Omental fat pad (tissue), 4 donors: Measurements from ENCODE around the gene SEMA6A. TPM values are rescaled to one million over a fixed set of nuclear protein-coding genes. Genes with fewer than 3 reads are reported as not detected.

Source experiments
- ATAC-seq: fragments of 150-250 bp; one replicate; pipeline ENCODE4 v1.9.1; 2016; ENCODE audit warnings: mild to moderate bottlenecking, moderate library complexity; ENCODE audit not compliant: low FRiP score
- DNase-seq: peaks from one replicate; pipeline ENCODE4 v3.0.0-alpha.2; 2019; ENCODE audit warnings: low spot score
- total RNA-seq, 4 donors: library from RNA; depleted of rRNA; stranded (reverse); fragments of >200 nt; gene quantifications; one replicate each; pipeline ENCODE4 v1.1.0, GENCODE V29; 2016
- TF ChIP-seq, protein P1 (sequence below), 3 donors: fragments of 450-650 bp; IDR thresholded peaks; one replicate each; pipeline ENCODE4 v1.5.1; 2016 to 2017; ENCODE audit warnings: antibody characterized with exemption in 3 of 3, mild to moderate bottlenecking in 3 of 3, moderate library complexity in 2 of 3

Gene SEMA6A
- total RNA-seq, 4 donors from 2014 or later: 21.3 to 70.3 (median 40.9) TPM

DNA sequence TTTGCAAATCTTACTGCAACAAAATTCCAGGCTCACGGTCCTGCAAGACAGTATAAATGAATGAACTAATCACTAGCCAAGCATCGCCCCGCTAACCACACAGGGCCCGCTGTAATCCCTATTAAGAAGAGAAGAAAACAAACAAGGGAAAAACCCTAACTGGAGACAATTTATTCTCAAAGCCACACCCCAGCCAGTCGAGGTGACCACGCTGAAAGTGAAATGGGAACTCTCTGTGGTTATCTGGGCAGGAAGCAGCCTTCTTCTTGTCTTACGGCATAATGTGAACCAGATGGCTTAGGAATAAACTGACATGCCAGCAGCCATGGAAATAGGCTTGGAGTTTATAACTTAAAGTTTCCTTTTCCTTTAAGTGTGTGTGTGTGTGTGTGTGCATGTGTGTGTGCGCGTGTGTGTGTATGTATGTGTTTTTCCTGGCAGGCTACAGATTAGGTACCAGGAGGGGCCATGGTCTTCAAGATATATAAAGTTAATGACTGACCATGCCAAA, 120.2 kb downstream of the SEMA6A start:
- ATAC-seq (no peak), DNase-seq (no peak)

DNA sequence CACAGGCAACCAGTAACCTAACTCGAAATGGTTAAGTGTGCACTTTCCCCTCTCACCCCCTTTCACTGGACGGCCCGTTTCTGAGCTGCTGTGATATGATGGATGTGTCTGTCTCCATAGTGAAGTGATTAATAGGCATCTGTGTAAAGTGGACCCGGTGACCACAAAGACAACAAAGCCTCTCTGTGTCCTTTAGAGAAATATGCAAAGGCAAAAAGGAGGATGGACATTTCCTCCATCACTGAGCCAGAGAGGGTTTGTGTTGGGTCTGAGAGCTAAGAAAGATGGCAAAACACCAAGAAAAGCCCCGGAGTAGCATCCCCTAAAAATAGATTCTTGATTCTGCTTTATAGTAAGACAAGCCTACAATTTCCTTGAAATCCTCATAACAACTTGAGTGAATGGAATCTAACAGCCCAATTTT, 120.6 kb downstream of the SEMA6A start:
- DNase-seq (no peak), ATAC-seq (no peak)
- TF ChIP-seq, protein P1, sequence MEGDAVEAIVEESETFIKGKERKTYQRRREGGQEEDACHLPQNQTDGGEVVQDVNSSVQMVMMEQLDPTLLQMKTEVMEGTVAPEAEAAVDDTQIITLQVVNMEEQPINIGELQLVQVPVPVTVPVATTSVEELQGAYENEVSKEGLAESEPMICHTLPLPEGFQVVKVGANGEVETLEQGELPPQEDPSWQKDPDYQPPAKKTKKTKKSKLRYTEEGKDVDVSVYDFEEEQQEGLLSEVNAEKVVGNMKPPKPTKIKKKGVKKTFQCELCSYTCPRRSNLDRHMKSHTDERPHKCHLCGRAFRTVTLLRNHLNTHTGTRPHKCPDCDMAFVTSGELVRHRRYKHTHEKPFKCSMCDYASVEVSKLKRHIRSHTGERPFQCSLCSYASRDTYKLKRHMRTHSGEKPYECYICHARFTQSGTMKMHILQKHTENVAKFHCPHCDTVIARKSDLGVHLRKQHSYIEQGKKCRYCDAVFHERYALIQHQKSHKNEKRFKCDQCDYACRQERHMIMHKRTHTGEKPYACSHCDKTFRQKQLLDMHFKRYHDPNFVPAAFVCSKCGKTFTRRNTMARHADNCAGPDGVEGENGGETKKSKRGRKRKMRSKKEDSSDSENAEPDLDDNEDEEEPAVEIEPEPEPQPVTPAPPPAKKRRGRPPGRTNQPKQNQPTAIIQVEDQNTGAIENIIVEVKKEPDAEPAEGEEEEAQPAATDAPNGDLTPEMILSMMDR (IDR thresholded peaks at IDR 0.05): no peak

More for the DNA sequence above, 120.2 kb downstream of the SEMA6A start:
- TF ChIP-seq, protein P1 (IDR thresholded peaks at IDR 0.05): no peak

DNA sequence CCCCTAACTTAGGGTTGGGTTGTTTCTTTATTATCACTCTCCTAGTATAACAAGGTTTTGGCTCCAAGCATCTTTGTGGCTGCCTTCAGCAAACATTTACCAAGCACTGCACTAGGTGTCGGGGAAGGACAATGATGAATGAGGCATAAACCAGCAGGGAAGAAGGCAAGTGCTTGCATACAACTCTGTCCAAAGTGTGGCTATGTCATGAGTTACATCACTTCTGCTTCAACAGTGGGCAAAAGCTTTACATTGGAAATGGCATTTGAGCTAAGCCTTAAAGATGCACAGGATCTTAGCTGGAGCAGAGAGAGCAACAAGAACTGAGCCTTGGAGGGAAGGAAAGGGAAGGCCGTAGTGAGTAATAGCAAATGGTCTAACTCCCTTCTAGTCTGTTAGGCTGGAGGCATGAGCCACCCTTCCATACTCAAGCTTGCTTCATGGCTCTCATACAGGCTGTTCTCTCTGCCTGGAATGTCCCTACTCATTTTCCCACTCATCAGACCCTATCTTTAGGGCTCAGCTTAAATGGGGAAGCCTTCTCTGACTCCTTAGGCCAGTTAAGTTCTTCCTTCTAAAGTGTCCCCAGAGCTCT, 121.8 kb downstream of the SEMA6A start:
- no peak for DNase-seq
- TF ChIP-seq, protein P1 (IDR thresholded peaks at IDR 0.05): no peak
- ATAC-seq: no peak

DNA sequence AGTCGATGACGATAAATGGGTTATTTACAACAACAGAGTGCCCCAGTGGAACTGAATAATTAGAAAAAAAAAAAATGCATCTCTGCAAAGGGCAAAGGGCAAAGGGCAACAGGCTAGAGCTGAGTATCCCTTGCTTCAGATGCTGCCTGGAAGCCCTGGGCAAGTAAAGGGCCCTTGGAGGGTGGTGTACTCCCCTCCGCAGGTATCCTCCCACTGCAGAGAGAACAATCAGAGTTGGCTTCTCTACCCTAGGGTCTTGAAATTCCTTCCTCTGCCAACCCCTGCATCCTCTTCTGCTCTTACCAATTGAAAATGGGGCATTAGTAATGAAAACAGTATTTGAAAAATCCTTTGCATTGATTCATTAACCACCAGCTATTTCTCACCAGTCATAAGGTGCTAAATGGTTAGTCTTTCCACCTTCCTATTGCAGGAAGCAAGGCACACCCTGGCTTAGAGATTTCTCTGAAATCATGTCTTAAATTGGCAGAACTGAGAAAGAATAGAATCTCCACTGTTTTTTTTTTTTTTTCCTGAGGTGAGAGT, 122.6 kb downstream of the SEMA6A start:
- DNase-seq: no peak
- no peak for ATAC-seq
- TF ChIP-seq, protein P1 (IDR thresholded peaks at IDR 0.05): no peak

DNA sequence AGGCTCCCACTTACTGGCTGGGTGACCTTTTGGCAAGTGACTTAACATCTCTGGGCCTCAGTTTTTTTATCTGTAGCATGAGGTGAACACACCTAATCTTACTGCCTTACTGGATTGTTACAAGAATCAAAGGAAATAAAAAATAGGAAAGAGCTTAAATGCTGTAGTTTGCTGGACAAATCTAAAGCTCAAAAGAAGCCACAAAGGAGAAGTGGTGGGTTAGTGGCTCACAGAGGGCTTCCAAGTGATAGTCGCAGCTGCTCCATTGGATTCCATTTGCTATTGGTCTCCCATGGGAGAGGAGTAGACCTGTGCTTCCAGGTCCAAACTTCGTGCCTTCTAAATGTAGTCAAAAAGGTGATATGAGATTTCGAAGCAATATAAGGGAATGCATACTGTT, 123.6 kb downstream of the SEMA6A start:
- ATAC-seq: no peak

DNA sequence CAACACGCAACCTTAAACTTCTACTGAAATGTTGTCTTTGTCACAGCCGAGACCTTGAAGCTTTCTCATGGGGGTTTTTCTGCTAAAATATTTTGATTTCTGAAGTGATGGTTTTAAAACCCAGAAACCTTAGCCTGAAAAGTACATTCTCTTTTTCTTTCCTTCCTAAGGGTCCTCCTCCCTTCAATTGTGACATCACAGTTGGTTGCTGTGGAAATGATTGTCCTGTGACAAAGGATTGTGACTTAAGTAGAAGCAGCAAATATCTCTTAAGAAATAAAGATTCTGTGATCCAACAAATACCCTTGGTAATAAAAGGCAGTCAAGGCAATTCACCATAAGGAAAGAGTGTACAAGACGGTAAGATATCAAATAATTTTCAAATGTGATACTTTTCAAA, 125.2 kb downstream of the SEMA6A start:
- TF ChIP-seq, protein P1 (IDR thresholded peaks at IDR 0.05): no peak
- ATAC-seq: no peak

More for the DNA sequence above, 123.6 kb downstream of the SEMA6A start:
- DNase-seq: no peak
- TF ChIP-seq, protein P1 (IDR thresholded peaks at IDR 0.05): no peak

More for the DNA sequence above, 125.2 kb downstream of the SEMA6A start:
- DNase-seq: no peak
